AG10803 (cell line): ENCODE results near the gene FBXO30.

Source experiments
- DNase-seq: peaks from one replicate; pipeline ENCODE4 v3.0.0; 2010; ENCODE audit warnings: low read depth
- H3K4me3 ChIP-seq: 2 replicates; pipeline ENCODE4 v1.5.1; 2011; ENCODE audit warnings: mild to moderate bottlenecking, low read length, control low read depth
- CTCF ChIP-seq: conservative IDR thresholded peaks from 2 replicates; pipeline ENCODE4 v1.5.1; 2011; ENCODE audit warnings: mild to moderate bottlenecking, low read length, control low read depth, inconsistent platforms

FBXO30 gene

GRCh38 chr6:145809785-145810184 lies 4.8 kb downstream of the FBXO30 start:
- H3K4me3 ChIP-seq = no peak overlapping the region
- peak; percentile 65 for DNase-seq
- TF ChIP-seq CTCF = no peak

- no peak overlapping the region for H3K4me3 ChIP-seq
- DNase-seq = no peak
- no peak for TF ChIP-seq CTCF
These were observed 5.4 kb downstream of the FBXO30 start for GRCh38 chr6:145809211-145809610.

- no peak for DNase-seq
- no peak overlapping the region for H3K4me3 ChIP-seq
- TF ChIP-seq CTCF = no peak
These were observed 6.4 kb downstream of the FBXO30 start for GRCh38 chr6:145808239-145808638.

GRCh38 chr6:145802141-145802540 lies 12.5 kb downstream of the FBXO30 start:
- no peak for TF ChIP-seq CTCF
- H3K4me3 ChIP-seq = no peak overlapping the region
- no peak for DNase-seq

GRCh38 chr6:145801021-145801420 lies 13.6 kb downstream of the FBXO30 start:
- no peak for DNase-seq
- TF ChIP-seq CTCF = no peak
- no peak overlapping the region for H3K4me3 ChIP-seq

DNA sequence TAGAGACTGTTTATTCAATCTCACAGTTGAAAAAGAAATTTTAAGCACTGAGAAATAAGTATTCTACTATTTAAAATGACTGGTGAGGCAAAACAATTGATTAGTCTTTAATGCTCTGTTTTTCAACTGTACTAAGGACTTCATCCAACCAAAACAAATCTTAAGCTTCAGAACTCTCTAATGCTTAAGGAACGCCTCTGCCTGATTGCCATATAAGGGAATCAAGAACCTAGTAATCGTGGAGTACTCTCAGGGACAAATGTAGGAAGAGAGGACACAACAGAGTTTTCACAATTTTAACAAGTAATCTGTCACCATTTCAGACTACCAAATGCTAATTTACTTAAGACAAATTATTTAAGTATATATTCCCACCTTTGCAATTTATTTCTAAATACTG lies 16.1 kb downstream of the FBXO30 start:
- no peak for TF ChIP-seq CTCF
- no peak overlapping the region for H3K4me3 ChIP-seq
- no peak for DNase-seq

- DNase-seq = peak; percentile 45
- no peak for TF ChIP-seq CTCF
- no peak overlapping the region for H3K4me3 ChIP-seq
These were observed 25.2 kb downstream of the FBXO30 start for GRCh38 chr6:145789443-145789842.
